HG03457 (cell line): ENCODE results near the gene CNTROB.
A peak's percentile ranks its signal among the peaks of the same experiment; 100 is the strongest.

ENCODE experiments used
- ATAC-seq: cut with Tn5 transposase; IDR thresholded peaks from one replicate; pipeline ENCODE4 v1.9.1; 2021; ENCODE audit warnings: moderate number of reproducible peaks; ENCODE audit not compliant: unreplicated experiment

CNTROB gene

DNA sequence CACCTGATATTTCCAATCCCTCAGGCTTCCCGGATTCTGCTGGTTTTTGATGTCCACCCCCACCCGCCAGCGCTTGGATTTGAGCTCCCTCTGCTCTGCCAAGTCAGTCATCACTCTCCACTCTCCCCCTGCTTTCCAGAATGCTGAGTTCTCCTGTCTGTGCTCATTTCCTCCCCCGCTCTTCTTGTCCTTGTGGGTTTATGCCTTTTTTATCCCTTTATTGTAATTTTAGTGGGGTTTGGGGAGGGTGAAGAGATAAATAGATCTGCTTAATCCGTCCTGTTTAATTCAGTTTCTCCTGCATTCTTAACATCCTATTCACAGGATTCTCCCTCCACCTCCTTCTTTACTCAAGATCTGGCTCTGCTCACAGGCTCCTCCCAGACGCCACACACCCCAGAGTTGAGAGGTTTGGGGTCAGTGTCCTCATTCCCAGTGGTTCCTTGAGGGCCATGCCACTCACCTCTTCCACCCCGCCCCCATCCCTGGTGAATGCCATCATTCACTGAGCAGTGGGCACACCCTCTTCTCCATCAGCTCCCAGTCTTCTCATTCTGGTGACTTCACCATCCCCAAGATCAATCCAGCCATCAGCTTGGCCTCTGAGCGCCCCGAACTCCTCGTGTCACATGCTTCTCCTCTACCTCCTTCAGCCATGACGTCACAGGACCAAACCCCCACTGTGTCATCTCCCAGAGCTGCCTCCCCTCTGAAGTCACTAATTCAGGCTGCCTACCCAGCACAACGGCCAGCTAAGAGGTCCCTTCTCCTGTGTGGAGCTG lies 55.3 kb downstream of the CNTROB start:
- no peak for ATAC-seq

DNA sequence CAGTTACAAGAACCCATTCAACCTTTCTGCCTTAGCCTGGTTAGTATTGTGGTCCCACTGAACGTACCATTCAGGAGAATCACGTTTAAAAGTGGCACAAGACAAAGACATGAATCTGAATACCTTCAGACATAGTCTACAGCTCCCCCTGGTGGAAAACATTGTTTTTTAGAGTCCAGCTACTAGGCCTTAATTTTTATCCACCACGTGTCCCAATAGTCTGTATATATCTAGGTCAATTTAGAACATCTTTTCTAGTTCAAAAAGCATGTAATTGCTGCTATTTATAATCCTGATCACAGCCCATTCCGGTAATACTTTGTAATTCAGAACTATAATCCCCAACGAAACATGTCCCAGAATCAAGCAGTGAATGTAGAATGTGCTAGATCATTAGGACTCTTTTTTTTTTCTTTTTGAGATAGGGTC lies 56.8 kb downstream of the CNTROB start:
- no peak for ATAC-seq

- ATAC-seq = peak; percentile 60
Observed at GRCh38 chr17:7989781-7990655, 58.0 kb downstream of the CNTROB start.

DNA sequence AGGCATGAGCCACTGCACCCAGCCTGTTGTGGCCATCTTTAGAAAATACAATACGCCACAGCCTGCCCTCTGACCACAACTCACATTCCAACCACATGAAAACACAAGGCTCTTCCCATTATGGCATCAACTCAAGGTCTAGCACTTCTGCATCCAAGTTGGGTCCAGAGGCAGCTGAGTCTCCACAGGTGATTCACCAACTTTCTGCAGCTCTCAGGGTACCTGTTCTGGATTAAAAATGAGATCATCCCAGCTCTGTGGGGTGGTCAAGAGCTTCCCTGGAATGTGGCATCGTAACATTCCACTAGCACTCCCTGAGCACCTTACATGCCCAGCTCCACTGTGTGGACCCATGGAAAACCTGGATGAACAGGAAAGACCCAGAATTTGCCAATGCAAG lies 60.5 kb downstream of the CNTROB start:
- no peak for ATAC-seq

GRCh38 chr17:7992924-7993323 lies 60.9 kb downstream of the CNTROB start:
- ATAC-seq = no peak

DNA sequence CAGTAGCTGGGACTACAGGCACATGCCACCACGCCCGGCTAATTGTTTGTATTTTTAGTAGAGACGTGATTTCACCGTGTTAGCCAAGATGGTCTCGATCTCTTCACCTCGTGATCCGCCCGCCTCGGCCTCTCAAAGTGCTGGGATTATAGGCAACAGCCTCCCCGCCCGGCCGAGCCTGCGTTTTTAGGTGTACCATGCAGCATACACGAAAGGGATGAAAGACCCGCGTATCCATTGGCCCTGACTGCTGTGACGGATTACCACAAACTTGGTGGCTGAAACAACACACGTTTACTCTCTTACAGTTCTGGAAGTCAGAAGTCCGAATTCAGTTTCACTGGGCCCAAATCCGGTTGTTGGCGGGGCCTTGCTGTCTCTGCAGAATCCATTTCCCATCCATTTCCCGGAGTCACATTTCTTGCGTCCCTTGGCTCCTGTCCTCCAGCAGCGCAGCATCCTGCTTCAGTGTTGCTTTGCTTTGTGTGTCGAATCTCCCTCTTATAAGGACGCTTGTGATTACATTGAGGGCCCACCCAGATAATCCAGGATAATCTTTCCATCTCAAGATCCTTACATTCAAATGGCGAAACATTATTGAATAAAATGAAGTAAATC lies 62.1 kb downstream of the CNTROB start:
- ATAC-seq = no peak

DNA sequence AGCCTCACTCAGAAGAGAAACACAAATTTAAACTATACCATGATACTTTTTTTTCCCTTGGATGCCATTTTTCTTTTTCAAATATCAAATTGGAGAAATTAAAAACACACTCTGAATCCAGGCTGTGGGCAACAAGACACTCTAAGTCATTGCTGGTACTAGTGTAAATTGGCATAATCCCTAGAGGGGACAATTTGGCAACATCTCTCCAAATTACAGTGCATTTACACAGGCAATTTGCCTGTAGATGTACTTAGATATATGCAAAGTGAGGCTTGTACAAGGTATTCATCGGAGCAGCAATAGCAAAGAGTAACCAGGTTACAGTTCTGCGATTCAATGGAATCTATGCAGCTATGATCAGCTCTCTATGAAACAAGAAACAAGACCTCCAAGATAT lies 63.7 kb downstream of the CNTROB start:
- ATAC-seq = no peak

DNA sequence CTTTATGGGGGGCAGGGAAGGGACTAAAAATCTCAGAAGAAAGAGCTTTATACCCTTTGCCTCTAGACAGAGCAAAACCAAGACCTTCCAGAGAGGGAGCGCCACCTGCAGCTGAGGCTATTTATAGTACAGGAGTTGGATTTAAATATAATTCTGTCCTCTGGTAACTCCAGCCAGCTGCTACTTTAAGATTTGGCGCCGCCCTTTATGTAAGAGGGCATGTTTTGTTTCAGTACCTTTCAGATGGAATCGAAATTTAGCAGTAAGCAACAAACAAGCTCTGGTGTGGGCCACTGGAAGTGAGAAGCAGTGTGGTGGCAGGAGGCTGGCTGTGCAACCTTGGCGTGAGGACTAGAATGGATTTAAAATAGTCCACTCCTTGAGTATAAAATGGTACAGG lies 65.2 kb downstream of the CNTROB start:
- ATAC-seq = no peak
